Stimulated activated memory B cell treated with anti-CD40 and anti-IgM and Interleukin-4, amounts not matched to agents 10 μg/mL and 1 μg/mL and 100 μg/mL, for 72 hours (primary cell): ENCODE results near the gene NAGK.
"Not testable (repeated sequence)": the region's sequence is repeated elsewhere in the genome, so short reads cannot be mapped to it uniquely, and the experiment has no call there.

ENCODE experiments used
- ATAC-seq: fragments of 150-1000 bp; cut with Tn5 transposase; 2 replicates; pipeline ENCODE4 v1.10.0; 2021
- H3K27ac Mint-ChIP-seq: one replicate; pipeline ENCODE4 v1.8.0; 2022; ENCODE audit warnings: mild to moderate bottlenecking, mixed read lengths
- H3K27me3 Mint-ChIP-seq: one replicate; pipeline ENCODE4 v1.8.0; 2022; ENCODE audit warnings: mixed read lengths
- H3K36me3 Mint-ChIP-seq: one replicate; pipeline ENCODE4 v1.8.0; 2022; ENCODE audit warnings: mixed read lengths
- H3K4me1 Mint-ChIP-seq: one replicate; pipeline ENCODE4 v1.8.0; 2022; ENCODE audit warnings: mixed read lengths
- H3K4me3 Mint-ChIP-seq: one replicate; pipeline ENCODE4 v1.8.0; 2022; ENCODE audit warnings: mild to moderate bottlenecking, moderate library complexity, mixed read lengths
- H3K9me3 Mint-ChIP-seq: one replicate; pipeline ENCODE4 v1.8.0; 2022; ENCODE audit warnings: mixed read lengths

NAGK gene

GRCh38 chr2:71083752-71084312, 15.4 kb downstream of the NAGK start:
- not testable (repeated sequence) for H3K4me1 Mint-ChIP-seq, H3K36me3 Mint-ChIP-seq, H3K9me3 Mint-ChIP-seq, ATAC-seq, H3K27ac Mint-ChIP-seq
- Mint-ChIP-seq H3K27me3 (peaks cover 18% of the 10 kb centered on the region), H3K4me3 (peak overlapping the region; percentile 21)

DNA sequence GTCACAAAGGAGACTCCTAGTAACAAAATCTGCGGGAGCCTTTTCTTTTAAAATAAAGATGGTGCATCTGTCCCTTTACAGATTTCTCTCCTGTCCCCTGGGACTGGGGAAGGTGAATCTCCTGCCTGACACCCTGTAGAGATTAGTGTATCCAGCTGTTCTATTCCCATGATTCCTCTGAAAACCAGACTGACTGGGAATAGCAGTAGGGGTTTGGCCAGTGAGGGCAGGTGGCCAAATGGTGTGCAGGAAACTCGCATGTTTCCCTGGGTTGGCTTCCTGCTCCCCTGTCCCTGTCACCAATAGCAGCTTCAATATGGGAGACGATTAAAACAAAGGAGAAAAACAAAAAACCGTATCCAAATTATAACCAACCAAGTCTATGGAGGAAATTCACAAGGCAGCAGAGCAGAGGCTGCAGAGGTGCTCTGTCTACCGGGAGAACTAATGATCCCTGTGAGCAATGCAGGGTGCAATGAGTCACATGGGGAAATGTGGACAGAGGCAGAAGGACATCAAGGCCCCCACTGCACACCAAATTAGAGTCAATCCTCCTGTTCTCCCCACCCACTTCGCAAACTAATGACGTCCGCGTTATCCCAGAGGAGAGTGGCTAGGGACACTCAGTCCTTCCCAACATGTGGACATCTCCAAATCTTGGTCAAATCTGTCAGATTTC, 17.0 kb downstream of the NAGK start:
- not testable (repeated sequence) for H3K27ac Mint-ChIP-seq, H3K4me3 Mint-ChIP-seq

DNA sequence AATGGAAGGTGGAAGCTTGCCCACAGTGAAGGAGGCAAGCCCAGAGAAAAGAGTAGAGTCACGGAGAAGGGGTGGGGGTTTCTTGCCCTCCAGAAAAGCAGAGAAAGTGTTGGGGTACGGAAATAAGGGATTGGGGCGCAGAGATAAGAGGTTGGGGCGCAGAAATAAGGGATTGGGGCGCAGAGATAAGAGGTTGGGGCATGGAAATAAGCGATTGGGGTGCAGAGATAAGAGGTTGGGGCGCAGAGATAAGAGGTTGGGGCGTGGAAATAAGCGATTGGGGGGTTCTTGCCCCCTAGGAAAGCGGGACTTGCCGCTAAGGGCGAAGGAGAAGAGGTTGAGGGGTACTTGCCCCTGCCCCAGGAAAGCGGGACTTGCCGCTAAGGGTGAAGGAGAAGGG, 21.0 kb downstream of the NAGK start:
- not testable (repeated sequence) for H3K4me3 Mint-ChIP-seq, H3K27ac Mint-ChIP-seq, ATAC-seq, H3K9me3 Mint-ChIP-seq, H3K4me1 Mint-ChIP-seq, H3K36me3 Mint-ChIP-seq
- H3K27me3 Mint-ChIP-seq = peaks cover 36% of the 10 kb centered on the region

More for the DNA sequence above, 17.0 kb downstream of the NAGK start:
- H3K4me1 Mint-ChIP-seq, ATAC-seq, H3K36me3 Mint-ChIP-seq, H3K9me3 Mint-ChIP-seq: not testable (repeated sequence)
- peaks cover 34% of the 10 kb centered on the region for H3K27me3 Mint-ChIP-seq

DNA sequence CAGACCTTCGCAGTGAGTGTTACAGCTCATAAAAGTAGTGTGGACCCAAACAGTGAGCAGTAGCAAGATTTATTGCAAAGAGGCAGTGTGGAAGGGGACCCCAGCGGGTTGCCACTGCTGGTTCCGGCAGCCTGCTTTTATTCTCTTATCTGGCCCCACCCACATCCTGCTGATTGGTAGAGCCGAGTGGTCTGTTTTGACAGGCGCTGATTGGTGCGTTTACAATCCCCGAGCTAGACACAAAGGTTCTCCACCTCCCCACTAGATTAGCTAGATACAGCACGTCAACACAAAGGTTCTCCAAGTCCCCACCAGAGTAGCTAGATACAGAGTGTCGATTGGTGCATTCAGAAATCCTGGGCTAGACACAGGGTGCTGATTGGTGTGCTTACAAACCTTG, 23.4 kb downstream of the NAGK start:
- not testable (repeated sequence) for H3K4me1 Mint-ChIP-seq, H3K36me3 Mint-ChIP-seq, H3K9me3 Mint-ChIP-seq, H3K27ac Mint-ChIP-seq, ATAC-seq, H3K4me3 Mint-ChIP-seq
- H3K27me3 Mint-ChIP-seq = peaks cover 36% of the 10 kb centered on the region

GRCh38 chr2:71092491-71093260, 24.2 kb downstream of the NAGK start:
- not testable (repeated sequence) for H3K4me1 Mint-ChIP-seq, H3K36me3 Mint-ChIP-seq, H3K4me3 Mint-ChIP-seq, H3K9me3 Mint-ChIP-seq, ATAC-seq, H3K27ac Mint-ChIP-seq
- peaks cover 29% of the 10 kb centered on the region for H3K27me3 Mint-ChIP-seq

DNA sequence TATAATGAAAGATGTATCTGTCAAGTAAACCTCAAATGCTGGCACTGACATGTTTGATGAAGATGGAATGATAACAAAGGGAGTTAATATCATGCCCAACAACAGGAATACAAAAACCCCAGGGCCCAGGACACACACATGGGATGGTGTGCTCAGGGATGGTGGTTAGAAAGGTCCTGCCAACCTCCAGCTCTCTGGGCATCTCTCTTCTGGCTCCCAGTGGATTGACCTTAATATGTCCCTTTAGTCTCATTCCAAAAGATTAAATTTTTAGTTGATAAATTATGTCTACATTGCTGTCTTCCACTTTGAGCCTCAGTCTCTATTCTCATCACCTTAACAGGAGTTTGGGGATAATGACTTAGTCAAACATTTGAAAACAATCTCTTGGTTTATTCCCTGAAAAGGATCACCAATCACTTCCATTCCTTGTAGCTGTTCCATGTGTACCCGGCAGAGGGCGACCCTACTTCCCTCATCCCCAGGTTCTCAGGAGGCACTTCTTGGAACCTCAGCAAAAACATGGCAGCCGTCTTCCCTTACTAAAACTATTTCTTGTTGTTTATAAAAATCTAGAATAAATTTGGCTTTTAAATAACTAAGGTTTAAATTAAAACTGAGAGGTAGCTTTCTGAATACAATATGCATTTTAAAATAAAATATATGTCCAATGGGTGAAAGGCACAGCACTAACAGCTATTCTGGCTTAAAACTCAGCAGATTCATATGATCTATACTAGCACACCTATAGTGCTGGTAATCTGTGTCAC, 31.9 kb downstream of the NAGK start:
- H3K4me1 Mint-ChIP-seq = no peaks in the 10 kb centered on the region
- ATAC-seq = no peak
- no peak overlapping the region for H3K27ac Mint-ChIP-seq
- no peak overlapping the region for H3K4me3 Mint-ChIP-seq
- H3K36me3 Mint-ChIP-seq = no peaks in the 10 kb centered on the region
- peaks cover 1% of the 10 kb centered on the region for H3K9me3 Mint-ChIP-seq
- H3K27me3 Mint-ChIP-seq = no peaks in the 10 kb centered on the region

DNA sequence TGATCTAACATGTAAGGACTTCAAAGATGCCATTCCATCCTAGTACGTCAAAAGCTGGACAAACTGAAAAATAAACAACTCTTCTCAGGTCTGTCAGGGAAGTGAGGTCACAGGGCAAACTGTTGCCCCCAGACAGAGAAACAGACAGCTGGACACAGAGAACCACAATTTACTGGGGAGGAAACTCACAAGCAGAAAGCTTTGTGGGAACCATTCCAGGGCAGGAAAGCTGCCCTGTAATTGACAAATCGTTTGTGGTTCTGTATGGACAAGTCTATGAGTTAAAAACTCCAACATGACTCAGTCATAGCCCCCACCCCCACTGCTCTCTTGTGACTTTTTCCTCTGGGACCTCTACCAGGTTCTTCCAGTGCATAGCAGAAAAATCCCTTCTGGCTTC, 33.2 kb downstream of the NAGK start:
- no peak overlapping the region for H3K4me3 Mint-ChIP-seq
- H3K4me1 Mint-ChIP-seq = no peaks in the 10 kb centered on the region
- no peak overlapping the region for H3K27ac Mint-ChIP-seq
- no peak for ATAC-seq
- no peaks in the 10 kb centered on the region for H3K36me3 Mint-ChIP-seq
- no peaks in the 10 kb centered on the region for H3K27me3 Mint-ChIP-seq
- H3K9me3 Mint-ChIP-seq = peaks cover 3% of the 10 kb centered on the region

GRCh38 chr2:71102981-71103681, 34.7 kb downstream of the NAGK start:
- H3K9me3 Mint-ChIP-seq = peaks cover 3% of the 10 kb centered on the region
- ATAC-seq = no peak
- no peaks in the 10 kb centered on the region for H3K36me3 Mint-ChIP-seq
- no peak overlapping the region for H3K4me3 Mint-ChIP-seq
- H3K27me3 Mint-ChIP-seq = no peaks in the 10 kb centered on the region
- H3K27ac Mint-ChIP-seq = no peak overlapping the region
- no peaks in the 10 kb centered on the region for H3K4me1 Mint-ChIP-seq

GRCh38 chr2:71103809-71104208, 35.4 kb downstream of the NAGK start:
- no peaks in the 10 kb centered on the region for H3K4me1 Mint-ChIP-seq
- H3K36me3 Mint-ChIP-seq = peaks cover 7% of the 10 kb centered on the region
- H3K9me3 Mint-ChIP-seq = peaks cover 3% of the 10 kb centered on the region
- no peak overlapping the region for H3K4me3 Mint-ChIP-seq
- no peak overlapping the region for H3K27ac Mint-ChIP-seq
- ATAC-seq = no peak
- no peaks in the 10 kb centered on the region for H3K27me3 Mint-ChIP-seq

GRCh38 chr2:71106463-71106862, 38.0 kb downstream of the NAGK start:
- not testable (repeated sequence) for H3K4me3 Mint-ChIP-seq, H3K4me1 Mint-ChIP-seq, H3K9me3 Mint-ChIP-seq, ATAC-seq, H3K27me3 Mint-ChIP-seq, H3K27ac Mint-ChIP-seq
- peaks cover 14% of the 10 kb centered on the region for H3K36me3 Mint-ChIP-seq

GRCh38 chr2:71108091-71108490, 39.6 kb downstream of the NAGK start:
- no peaks in the 10 kb centered on the region for H3K27me3 Mint-ChIP-seq
- H3K27ac Mint-ChIP-seq = no peak overlapping the region

GRCh38 chr2:71113843-71114242, 45.4 kb downstream of the NAGK start:
- H3K27ac Mint-ChIP-seq = no peak overlapping the region
- H3K36me3 Mint-ChIP-seq = peaks cover 40% of the 10 kb centered on the region
- no peaks in the 10 kb centered on the region for H3K4me1 Mint-ChIP-seq
- H3K9me3 Mint-ChIP-seq = no peaks in the 10 kb centered on the region
- no peaks in the 10 kb centered on the region for H3K27me3 Mint-ChIP-seq
- ATAC-seq = no peak
- H3K4me3 Mint-ChIP-seq = no peak overlapping the region

More at GRCh38 chr2:71108091-71108490, 39.6 kb downstream of the NAGK start:
- H3K4me3 Mint-ChIP-seq = no peak overlapping the region
- H3K36me3 Mint-ChIP-seq = peaks cover 21% of the 10 kb centered on the region
- peaks cover 3% of the 10 kb centered on the region for H3K9me3 Mint-ChIP-seq
- no peak for ATAC-seq
- no peaks in the 10 kb centered on the region for H3K4me1 Mint-ChIP-seq

- H3K27me3 Mint-ChIP-seq = no peaks in the 10 kb centered on the region
- no peak overlapping the region for H3K27ac Mint-ChIP-seq
- H3K36me3 Mint-ChIP-seq = peaks cover 59% of the 10 kb centered on the region
- no peaks in the 10 kb centered on the region for H3K4me1 Mint-ChIP-seq
- no peaks in the 10 kb centered on the region for H3K9me3 Mint-ChIP-seq
- H3K4me3 Mint-ChIP-seq = no peak overlapping the region
- no peak for ATAC-seq
Measured at GRCh38 chr2:71117063-71117462, 48.6 kb downstream of the NAGK start.

GRCh38 chr2:71120195-71120594, 51.7 kb downstream of the NAGK start:
- Mint-ChIP-seq H3K27me3 (no peaks in the 10 kb centered on the region), H3K9me3 (no peaks in the 10 kb centered on the region), H3K4me1 (no peaks in the 10 kb centered on the region), H3K4me3 (no peak overlapping the region), H3K27ac (no peak overlapping the region), H3K36me3 (peaks cover 53% of the 10 kb centered on the region)
- no peak for ATAC-seq

GRCh38 chr2:71121479-71121878, 53.0 kb downstream of the NAGK start:
- Mint-ChIP-seq H3K27me3 (no peaks in the 10 kb centered on the region), H3K4me3 (no peak overlapping the region), H3K27ac (no peak overlapping the region), H3K36me3 (peaks cover 47% of the 10 kb centered on the region), H3K9me3 (no peaks in the 10 kb centered on the region), H3K4me1 (no peaks in the 10 kb centered on the region)
- ATAC-seq = no peak
